ENCODE data around the gene CYSRT1. TPM values are rescaled to one million over a fixed set of nuclear protein-coding genes. Genes with fewer than 3 reads are reported as not detected.

The CYSRT1 gene
- total and polyA plus RNA-seq, 8 donors = 0.22 to 1.3 (median 0.60) TPM; not detected in 4

DNA sequence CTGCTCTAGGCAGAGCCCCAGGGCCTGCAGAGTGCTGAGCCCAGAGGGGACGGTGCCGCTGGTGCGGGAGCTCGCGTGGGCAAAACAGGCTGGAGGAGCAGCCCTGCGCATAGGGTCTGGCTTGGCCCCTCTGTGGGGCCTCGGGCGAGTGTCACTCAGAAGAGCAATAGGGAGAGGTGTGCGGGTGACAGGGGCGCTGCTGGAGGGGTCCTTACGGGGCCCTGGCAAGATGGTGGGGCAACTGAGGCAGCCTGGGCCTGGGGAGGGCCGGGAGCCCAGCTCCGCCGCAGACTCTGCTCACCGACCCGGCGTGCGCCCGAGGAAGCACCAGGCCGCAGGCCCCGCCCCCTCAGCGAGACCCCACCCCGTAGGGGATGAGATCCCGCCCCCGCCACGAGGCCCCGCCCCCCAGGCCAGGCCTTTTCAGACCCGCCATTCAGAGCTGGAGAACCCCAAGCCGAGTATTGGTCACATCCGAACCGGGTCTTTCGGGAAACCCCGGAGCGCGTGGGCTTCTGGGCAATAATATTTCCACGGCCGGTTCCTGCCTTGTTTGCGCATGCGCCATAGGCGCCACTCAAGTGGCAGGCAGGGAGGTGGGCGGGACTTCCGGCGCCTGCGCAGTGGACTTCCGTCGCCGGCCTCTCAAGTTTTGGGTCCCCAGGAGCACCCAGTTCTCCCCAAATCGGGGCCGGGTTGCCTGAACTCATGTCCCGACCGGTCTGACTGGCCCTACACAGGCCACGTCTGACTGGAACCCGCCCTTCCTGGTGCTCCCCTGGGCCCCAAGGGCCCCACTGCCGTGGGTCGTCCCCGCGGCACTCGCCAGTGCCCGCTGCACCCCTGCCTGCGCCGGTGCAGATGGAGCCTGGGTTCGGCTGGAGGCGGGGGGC, 1.6 kb upstream of the CYSRT1 start:
- Histone ChIP-seq H3K27me3 (no peaks in the 10 kb centered on the region), H3K9me3 (no peaks in the 10 kb centered on the region), H3K27ac (peak overlapping the region; percentile 78 to 90 (median 84)), H3K4me3 (peak overlapping the region; percentile 27 to 88 (median 50)), H3K4me1 (peaks cover 12 to 22% (median 17%) of the 10 kb centered on the region in 3 donors), H3K36me3 (no peaks in the 10 kb centered on the region)
- TF ChIP-seq CTCF (IDR thresholded peaks at IDR 0.05) = no peak
- intact Hi-C loops (cut with DNase I) = no loop called here
- FAIRE-seq (peak; percentile 5), ATAC-seq (peak; percentile 76 to 91 (median 82)), DNase-seq (peak; percentile 96 to 100 (median 98))
- 1% methylated on average over 61 to 63 of the region's 63 CpGs for WGBS, 2 donors

- no peak for TF ChIP-seq CTCF (IDR thresholded peaks at IDR 0.05)
- H3K4me3 ChIP-seq = no peak overlapping the region
Observed at GRCh38 chr9:137225699-137226331, 841 bp downstream of the CYSRT1 start.

DNA sequence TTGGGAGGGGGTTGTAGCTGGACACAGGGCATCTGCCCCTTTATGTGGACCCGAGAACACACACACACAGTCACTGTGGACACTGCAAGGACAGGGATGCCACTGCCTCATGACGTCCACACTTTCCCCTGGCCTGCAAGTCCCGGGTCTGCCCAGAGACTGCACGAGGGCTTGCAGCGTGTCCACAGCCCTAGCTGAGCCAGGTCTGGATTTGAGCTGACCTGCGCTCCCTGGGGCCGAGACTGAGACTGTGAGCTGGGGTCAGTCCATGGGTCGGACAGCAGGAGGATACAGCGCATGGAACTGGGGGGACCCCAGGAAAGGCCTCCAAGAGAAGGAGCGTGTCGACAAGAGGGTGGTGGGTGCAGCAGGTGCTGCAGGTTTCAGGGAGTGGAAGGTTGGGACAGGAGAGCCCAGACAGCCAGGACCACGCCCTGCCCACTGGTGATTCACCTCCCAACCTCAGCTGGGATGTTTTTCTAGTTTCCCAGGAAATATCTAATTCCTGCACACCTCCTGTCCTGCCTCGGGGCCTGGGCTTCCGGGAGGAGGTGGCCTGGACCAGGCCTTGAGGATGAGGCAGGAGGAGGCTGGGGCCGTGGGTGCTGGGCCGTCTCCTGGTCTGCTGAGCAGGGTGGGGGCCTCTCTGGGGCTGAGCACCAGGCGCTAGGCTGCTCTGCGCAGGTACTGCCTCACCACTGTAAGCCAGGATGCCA, 1.5 kb downstream of the CYSRT1 start:
- Histone ChIP-seq H3K4me1 (peaks cover 12 to 20% (median 17%) of the 10 kb centered on the region in 3 donors), H3K27me3 (no peaks in the 10 kb centered on the region), H3K36me3 (no peaks in the 10 kb centered on the region), H3K27ac (peak overlapping the region; percentile 63 to 81 (median 72)), H3K4me3 (no peak overlapping the region), H3K9me3 (no peaks in the 10 kb centered on the region)
- peak in 2 of 6 donors; percentile 41 to 72 for DNase-seq
- intact Hi-C loops (cut with DNase I) = no loop called here
- 62 to 68% methylated on average over 18 of the region's 18 CpGs for WGBS, 2 donors
- TF ChIP-seq CTCF (IDR thresholded peaks at IDR 0.05) = no peak
- no peak for FAIRE-seq
- no peak for ATAC-seq

More at GRCh38 chr9:137225699-137226331, 841 bp downstream of the CYSRT1 start:
- H3K27ac ChIP-seq = peak overlapping the region in 1 of 4 donors; percentile 73
- intact Hi-C loops (cut with DNase I) = no loop called here
- no peaks in the 10 kb centered on the region for H3K9me3 ChIP-seq
- WGBS, 2 donors = 79 to 82% methylated on average over 18 to 21 of the region's 21 CpGs
- H3K27me3 ChIP-seq = no peaks in the 10 kb centered on the region
- H3K4me1 ChIP-seq = peaks cover 12 to 20% (median 17%) of the 10 kb centered on the region in 3 donors
- ATAC-seq = no peak
- FAIRE-seq = no peak
- peak in 1 of 6 donors; percentile 54 for DNase-seq
- H3K36me3 ChIP-seq = no peaks in the 10 kb centered on the region

DNA sequence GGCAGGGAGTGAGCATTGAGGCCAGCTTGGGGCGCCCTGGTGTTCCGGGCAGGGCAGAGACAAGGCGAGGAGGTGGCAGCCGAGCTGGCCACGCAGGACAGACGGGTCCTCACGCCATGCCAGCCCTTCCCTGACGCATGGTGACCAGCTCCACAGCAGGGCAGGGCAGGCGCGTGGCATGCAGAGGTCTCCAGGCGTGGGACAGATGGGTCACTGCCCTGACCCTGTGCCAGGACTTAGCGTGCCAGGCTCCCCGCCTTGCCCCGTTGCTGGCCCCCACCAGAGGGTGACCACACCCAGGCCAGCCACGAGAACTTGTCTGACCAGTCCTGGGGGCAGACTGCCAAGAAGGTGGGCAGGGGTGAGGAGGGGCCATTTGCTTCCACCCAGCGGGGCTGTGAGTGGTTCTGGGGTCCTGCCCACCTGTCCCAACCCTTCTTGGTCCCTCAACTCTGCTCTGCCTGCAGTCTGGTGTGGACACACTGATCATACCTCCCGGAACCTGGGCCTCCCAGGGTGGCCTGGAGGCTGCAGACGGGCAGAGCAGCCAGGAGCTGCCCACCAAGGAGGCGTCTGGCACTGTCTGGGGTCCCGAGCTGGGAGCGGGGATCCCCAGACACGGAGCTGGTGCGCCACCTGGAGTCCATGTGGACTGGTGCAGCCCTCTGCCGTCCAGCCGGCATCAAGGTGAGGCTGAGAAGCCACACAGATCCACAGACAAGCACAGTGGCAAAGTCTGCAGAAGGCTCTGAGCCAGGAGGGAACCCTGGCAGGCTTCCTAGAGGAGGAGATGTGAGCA, 2.3 kb downstream of the CYSRT1 start, which contains the start of gene RNF224:
Gene RNF224, plus strand, starts transcription at position 449 of the 799 bp plus-strand sequence. CDS start 834 bp downstream, outside the sequence.
- no peak within 1 kb of the TSS for H3K4me3 ChIP-seq
- no peaks in the 10 kb centered on the region for H3K27me3 ChIP-seq

More for the DNA sequence above, 2.3 kb downstream of the CYSRT1 start, which contains the start of gene RNF224:
- TF ChIP-seq CTCF (IDR thresholded peaks at IDR 0.05) = peak; percentile 84 to 94 (median 86)
- intact Hi-C loops (cut with DNase I) = no loop called here
- WGBS, 2 donors = 10 to 12% methylated on average over 23 to 25 of the region's 25 CpGs
- Histone ChIP-seq H3K27ac (peak within 1 kb of the TSS; percentile 63 to 81 (median 72)), H3K9me3 (no peaks in the 10 kb centered on the region), H3K4me1 (peaks cover 12 to 20% (median 17%) of the 10 kb centered on the region in 3 donors), H3K36me3 (no peaks in the 10 kb centered on the region)
- ATAC-seq (peak; percentile 57 to 71 (median 67)), FAIRE-seq (no peak), DNase-seq (peak; percentile 84 to 95 (median 92))

All from pancreas (tissue), 10 donors.